ENCODE measurements around the gene KLF3.
A peak's percentile ranks its signal among the peaks of the same experiment; 100 is the strongest.

The KLF3 gene

GRCh38 chr4:38662522-38663089 is 1.4 kb upstream of the KLF3 start:
- ChIA-PET POLR2A (interaction anchor here (0.6 kb wide), 2 partner anchors 287 to 345 kb away, joined by 3 read pairs; no protein-coding TSS in a partner anchor), CTCF (interaction anchor here (0.7 to 1.2 kb wide), 4 partner anchors 20 to 483 kb away, joined by 3 to 4 read pairs (median 3); no protein-coding TSS in a partner anchor)
- no peak for TF ChIP-seq CTCF (IDR thresholded peaks at IDR 0.05; ENCODE audit: insufficient read depth, low read length, missing control alignments)
- no peak for DNase-seq (ENCODE audit: low read depth, low spot score)
- H3K4me3 ChIP-seq (ENCODE audit: low read depth, low read length) = peak overlapping the region; percentile 65

GRCh38 chr4:38663090-38663800 is 754 bp upstream of the KLF3 start:
- ChIA-PET POLR2A (interaction anchor here (0.6 kb wide), 1 partner anchor 288 kb away, joined by 3 read pairs; no protein-coding TSS in a partner anchor), CTCF (interaction anchor here (0.9 to 1.2 kb wide), 3 partner anchors 20 to 484 kb away, joined by 3 to 4 read pairs (median 3); no protein-coding TSS in a partner anchor)
- H3K4me3 ChIP-seq (ENCODE audit: low read depth, low read length) = peak overlapping the region; percentile 65
- TF ChIP-seq CTCF (IDR thresholded peaks at IDR 0.05; ENCODE audit: insufficient read depth, low read length, missing control alignments) = no peak
- no peak for DNase-seq (ENCODE audit: low read depth, low spot score)

GRCh38 chr4:38664706-38665401 is 855 bp downstream of the KLF3 start:
- no peak for DNase-seq (ENCODE audit: low read depth, low spot score)
- POLR2A ChIA-PET = no interaction called here
- H3K4me3 ChIP-seq (ENCODE audit: low read depth, low read length) = peak overlapping the region; percentile 72
- no peak for TF ChIP-seq CTCF (IDR thresholded peaks at IDR 0.05; ENCODE audit: insufficient read depth, low read length, missing control alignments)
- CTCF ChIA-PET = interaction anchor here (0.7 to 4.4 kb wide), 3 partner anchors 12 to 345 kb away, joined by 3 to 33 read pairs (median 4); no protein-coding TSS in a partner anchor

- H3K4me3 ChIP-seq (ENCODE audit: low read depth, low read length) = peak overlapping the region; percentile 72
- no peak for TF ChIP-seq CTCF (IDR thresholded peaks at IDR 0.05; ENCODE audit: insufficient read depth, low read length, missing control alignments)
- ChIA-PET CTCF (interaction anchor here (0.7 to 4.5 kb wide), 6 partner anchors 11 to 597 kb away, joined by 3 to 33 read pairs (median 8); no protein-coding TSS in a partner anchor), POLR2A (interaction anchor here (0.7 kb wide), 1 partner anchor 504 kb away, joined by 4 read pairs; no protein-coding TSS in a partner anchor)
- DNase-seq (ENCODE audit: low read depth, low spot score) = no peak
Measured at GRCh38 chr4:38665551-38666411, 1.8 kb downstream of the KLF3 start.

GRCh38 chr4:38666766-38667084 is 2.7 kb downstream of the KLF3 start:
- no peak for TF ChIP-seq CTCF (IDR thresholded peaks at IDR 0.05; ENCODE audit: insufficient read depth, low read length, missing control alignments)
- CTCF ChIA-PET = interaction anchor here (0.9 to 4.5 kb wide), 4 partner anchors 10 to 598 kb away, joined by 3 to 33 read pairs (median 20); no protein-coding TSS in a partner anchor
- DNase-seq (ENCODE audit: low read depth, low spot score) = no peak

More at GRCh38 chr4:38666766-38667084, 2.7 kb downstream of the KLF3 start:
- H3K4me3 ChIP-seq (ENCODE audit: low read depth, low read length) = peak overlapping the region; percentile 72
- POLR2A ChIA-PET = no interaction called here
